HT-29 (cell line): ENCODE results near the gene CHST10. TPM values are rescaled to one million over a fixed set of nuclear protein-coding genes. Genes with fewer than 3 reads are reported as not detected.

Experiments used
- small RNA-seq: library from RNA; depleted of rRNA; stranded (forward); fragments of <200 nt; gene quantifications from one replicate; pipeline ENCODE3, GENCODE V24; 2014
- total RNA-seq: library from RNA; depleted of rRNA; stranded (reverse); fragments of >200 nt; shearing (Covaris generic); gene quantifications from 2 replicates; pipeline ENCODE4 v1.2.3, GENCODE V29; 2014; rRNA removed

The CHST10 gene
- total RNA-seq, 1 experiment from 2014 or later: not detected

Small RNAs within 50 kb of the gene (small RNA-seq; reads per million reads assigned to genes)
- gene AC012493.2 (not detected), gene AC012493.3 (not detected)

Other genes with a start within 250 kb of the CHST10 start
- gene LONRF2, start 95.2 kb downstream of the CHST10 start, total RNA-seq: 0.29 and 0.79 TPM in 2 replicates
- gene NMS, start 52.8 kb upstream of the CHST10 start, total RNA-seq: not detected in 2 replicates
- 8.2 and 11.7 TPM in 2 replicates for gene PDCL3, start 145.3 kb upstream of the CHST10 start, total RNA-seq